GM21381 (cell line): ENCODE data around the gene SCYGR3.

Experiments used
- ATAC-seq: cut with Tn5 transposase; IDR thresholded peaks from one replicate; pipeline ENCODE4 v1.9.1; 2021; ENCODE audit warnings: mild to moderate bottlenecking, moderate library complexity; ENCODE audit not compliant: unreplicated experiment

SCYGR3 gene

GRCh38 chr2:227566012-227566411, 48.6 kb downstream of the SCYGR3 start:
- ATAC-seq, result no peak

GRCh38 chr2:227565080-227565479, 49.6 kb downstream of the SCYGR3 start:
- no peak for ATAC-seq
